CD1c-positive myeloid dendritic cell (primary cell): ENCODE measurements around the gene BAHCC1.

ENCODE experiments used
- DNase-seq: peaks from one replicate; pipeline ENCODE4 v3.0.0-alpha.2; 2016; ENCODE audit errors: extremely low spot score

The BAHCC1 gene

GRCh38 chr17:81427173-81428120 is 32.2 kb downstream of the BAHCC1 start:
- no peak for DNase-seq

- peak; percentile 25 for DNase-seq
These were observed 32.9 kb downstream of the BAHCC1 start for GRCh38 chr17:81428121-81428515.

GRCh38 chr17:81428516-81428915 is 33.3 kb downstream of the BAHCC1 start:
- no peak for DNase-seq

GRCh38 chr17:81428948-81429774 is 33.9 kb downstream of the BAHCC1 start:
- DNase-seq, result peak; percentile 20

- no peak for DNase-seq
These were observed 34.7 kb downstream of the BAHCC1 start for GRCh38 chr17:81429821-81430551.

- DNase-seq, result no peak
These were observed 36.6 kb downstream of the BAHCC1 start for GRCh38 chr17:81431545-81432482.

GRCh38 chr17:81432941-81433340 is 37.7 kb downstream of the BAHCC1 start:
- no peak for DNase-seq

GRCh38 chr17:81433656-81434055 is 38.4 kb downstream of the BAHCC1 start:
- DNase-seq, result no peak

- DNase-seq, result no peak
These were observed 38.8 kb downstream of the BAHCC1 start for GRCh38 chr17:81434072-81434471.

- no peak for DNase-seq
These were observed 39.6 kb downstream of the BAHCC1 start for GRCh38 chr17:81434681-81435417.

- DNase-seq, result no peak
These were observed 40.5 kb downstream of the BAHCC1 start for GRCh38 chr17:81435652-81436293.

GRCh38 chr17:81436294-81436849 is 41.1 kb downstream of the BAHCC1 start:
- DNase-seq, result no peak

- peak; percentile 16 for DNase-seq
These were observed 42.0 kb downstream of the BAHCC1 start for GRCh38 chr17:81437191-81437651.

- no peak for DNase-seq
These were observed 42.9 kb downstream of the BAHCC1 start for GRCh38 chr17:81438007-81438659.

- no peak for DNase-seq
These were observed 43.4 kb downstream of the BAHCC1 start for GRCh38 chr17:81438688-81439087.

GRCh38 chr17:81440051-81440471 is 44.8 kb downstream of the BAHCC1 start:
- DNase-seq, result no peak

- DNase-seq, result no peak
These were observed 45.4 kb downstream of the BAHCC1 start for GRCh38 chr17:81440511-81441244.

- no peak for DNase-seq
These were observed 47.5 kb downstream of the BAHCC1 start for GRCh38 chr17:81442791-81443190.
